ENCODE data around the gene DNAI2.
A peak's percentile ranks its signal among the peaks of the same experiment; 100 is the strongest.

Gene DNAI2

GRCh38 chr17:74274060-74274708, at the start of gene DNAI2:
Gene DNAI2, plus strand, starts transcription at chr17:74274234. Its CDS starts 7,584 bp downstream, at chr17:74281818.
- DNase-seq (ENCODE audit: low spot score): no peak

- no peak for DNase-seq (ENCODE audit: low spot score)
These were observed 48.9 kb upstream of the DNAI2 start for GRCh38 chr17:74224959-74225725.

DNA sequence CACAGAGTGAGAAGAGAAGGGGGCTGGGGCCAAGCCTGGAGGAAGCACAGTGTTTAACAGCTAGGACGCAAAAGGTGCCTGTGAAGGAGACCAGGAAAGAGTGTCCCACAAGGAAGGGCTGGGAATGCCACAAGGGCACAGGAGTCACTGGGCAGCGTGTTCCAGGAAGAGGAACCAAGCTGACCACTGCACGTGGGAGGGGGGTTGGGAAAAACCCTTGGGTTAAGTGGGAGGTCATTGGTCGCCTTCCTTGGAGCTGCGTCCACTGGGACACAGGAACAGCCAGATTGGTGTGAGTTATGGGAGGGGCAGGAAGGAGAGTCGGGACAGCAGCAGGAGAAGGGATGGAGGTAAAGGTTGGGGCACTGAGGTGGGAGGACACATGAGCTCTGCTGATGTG, 47.8 kb upstream of the DNAI2 start:
- no peak for DNase-seq (ENCODE audit: low spot score)

DNA sequence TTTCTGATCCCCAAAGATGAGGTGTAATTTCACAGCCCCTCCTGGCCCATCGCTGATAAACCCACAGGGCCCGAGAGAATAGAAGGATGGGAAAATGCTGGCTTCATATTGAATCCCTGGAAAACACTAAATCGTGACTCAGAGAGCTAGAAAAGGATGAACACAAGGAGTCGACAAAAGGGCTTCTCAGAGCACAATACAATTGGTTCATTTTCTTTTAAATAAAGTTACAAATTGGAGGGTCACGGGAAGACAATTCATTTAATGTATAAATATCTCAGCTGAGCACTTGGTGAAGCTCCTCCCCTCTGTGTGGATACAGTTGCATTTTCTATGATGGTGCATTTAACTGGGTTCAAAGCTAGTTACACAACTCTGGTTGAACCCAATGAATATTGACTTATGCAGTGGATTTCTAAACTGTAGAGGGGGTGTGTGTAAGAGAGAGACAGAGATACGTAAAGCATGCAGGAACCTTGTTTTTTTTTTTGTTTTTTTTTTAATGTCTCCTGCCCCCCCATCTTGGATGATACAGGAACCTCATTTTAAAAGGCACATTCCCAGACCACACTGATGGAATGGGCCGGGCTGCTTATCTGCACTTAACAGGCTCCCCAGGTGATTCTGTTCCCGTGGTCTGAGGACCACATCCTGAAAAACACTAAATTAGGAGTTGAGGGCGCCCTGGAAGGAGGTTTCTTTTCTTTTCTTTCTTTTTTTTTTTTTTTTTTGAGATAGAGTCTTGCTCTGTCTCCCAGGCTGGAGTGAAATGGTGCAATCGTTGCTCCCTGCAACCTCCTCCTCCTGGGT, 46.6 kb upstream of the DNAI2 start:
- no peak for DNase-seq (ENCODE audit: low spot score)

- DNase-seq (ENCODE audit: low spot score): no peak
These were observed 45.6 kb upstream of the DNAI2 start for GRCh38 chr17:74228306-74228978.

- DNase-seq (ENCODE audit: low spot score): no peak
These were observed 43.1 kb upstream of the DNAI2 start for GRCh38 chr17:74230896-74231295.

GRCh38 chr17:74231928-74232907, 41.8 kb upstream of the DNAI2 start:
- DNase-seq (ENCODE audit: low spot score): no peak

- no peak for DNase-seq (ENCODE audit: low spot score)
These were observed 40.1 kb upstream of the DNAI2 start for GRCh38 chr17:74233937-74234336.

DNA sequence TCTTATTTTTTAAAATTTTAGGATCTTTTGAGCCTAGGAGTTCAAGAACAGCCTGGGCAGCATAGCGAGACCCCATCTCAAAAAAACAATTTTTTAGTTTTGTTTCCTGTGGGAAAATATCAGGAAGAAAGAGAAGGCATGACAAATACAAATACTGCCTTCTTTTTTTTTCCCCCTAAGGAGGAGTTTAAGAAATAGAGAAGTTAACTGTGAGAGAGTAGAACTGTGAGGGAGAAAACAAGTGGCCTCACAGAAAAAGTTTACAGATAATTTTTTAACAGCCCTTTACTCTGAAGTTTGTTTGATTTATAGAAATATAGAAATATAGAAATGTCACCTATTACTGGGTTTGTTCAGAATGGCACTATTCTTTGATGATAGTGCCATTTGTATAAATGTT, 39.5 kb upstream of the DNAI2 start:
- no peak for DNase-seq (ENCODE audit: low spot score)

DNA sequence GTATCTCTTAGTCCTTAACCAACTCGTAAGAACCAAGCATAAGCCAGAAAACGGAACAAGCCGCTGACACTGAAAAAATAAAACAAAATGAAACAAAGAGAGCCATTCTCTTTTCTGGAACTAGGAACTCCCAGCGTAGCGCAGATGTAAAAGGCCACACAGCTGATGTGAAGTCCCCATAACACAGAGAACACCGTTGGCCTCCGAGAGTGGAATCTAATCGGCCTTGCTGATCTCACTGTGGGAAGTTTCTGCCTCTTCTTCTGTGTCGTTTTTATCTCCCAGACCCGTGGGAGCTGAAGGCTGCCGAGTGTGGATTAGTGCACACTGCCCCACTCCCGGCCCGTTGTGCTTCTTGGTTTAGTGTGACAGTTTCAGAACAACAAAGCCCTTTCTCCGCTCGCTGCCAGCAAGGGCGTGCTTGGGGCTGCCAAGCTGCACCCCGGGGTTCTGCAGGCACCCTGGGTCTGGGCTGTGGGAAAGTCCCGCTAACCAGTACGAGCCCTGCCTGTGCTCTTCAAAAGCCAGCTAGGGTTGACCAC, 38.9 kb upstream of the DNAI2 start:
- no peak for DNase-seq (ENCODE audit: low spot score)

- DNase-seq (ENCODE audit: low spot score): no peak
These were observed 38.1 kb upstream of the DNAI2 start for GRCh38 chr17:74235911-74236371.

GRCh38 chr17:74237321-74237720, 36.7 kb upstream of the DNAI2 start:
- DNase-seq (ENCODE audit: low spot score): no peak

DNA sequence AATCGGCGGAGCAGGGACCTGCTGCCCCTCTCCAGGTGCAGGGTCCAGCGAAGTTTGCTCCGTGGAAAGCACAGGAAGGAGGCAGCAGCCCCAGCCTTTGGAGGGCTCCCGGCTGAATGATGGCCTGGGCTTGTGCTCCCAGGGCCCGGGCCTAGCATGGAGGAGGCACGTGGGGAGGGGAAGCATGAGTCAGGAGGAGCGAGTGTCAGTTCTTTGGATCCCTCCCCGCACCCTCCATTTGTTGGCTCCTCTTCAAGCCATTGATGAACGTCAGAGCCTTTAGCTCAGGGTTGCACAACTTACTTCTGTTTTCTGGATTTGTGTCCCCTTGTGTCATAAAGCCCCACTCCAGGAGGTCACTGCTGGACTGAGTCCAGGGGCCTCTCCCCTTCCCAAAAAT, 34.9 kb upstream of the DNAI2 start:
- DNase-seq (ENCODE audit: low spot score): no peak

DNA sequence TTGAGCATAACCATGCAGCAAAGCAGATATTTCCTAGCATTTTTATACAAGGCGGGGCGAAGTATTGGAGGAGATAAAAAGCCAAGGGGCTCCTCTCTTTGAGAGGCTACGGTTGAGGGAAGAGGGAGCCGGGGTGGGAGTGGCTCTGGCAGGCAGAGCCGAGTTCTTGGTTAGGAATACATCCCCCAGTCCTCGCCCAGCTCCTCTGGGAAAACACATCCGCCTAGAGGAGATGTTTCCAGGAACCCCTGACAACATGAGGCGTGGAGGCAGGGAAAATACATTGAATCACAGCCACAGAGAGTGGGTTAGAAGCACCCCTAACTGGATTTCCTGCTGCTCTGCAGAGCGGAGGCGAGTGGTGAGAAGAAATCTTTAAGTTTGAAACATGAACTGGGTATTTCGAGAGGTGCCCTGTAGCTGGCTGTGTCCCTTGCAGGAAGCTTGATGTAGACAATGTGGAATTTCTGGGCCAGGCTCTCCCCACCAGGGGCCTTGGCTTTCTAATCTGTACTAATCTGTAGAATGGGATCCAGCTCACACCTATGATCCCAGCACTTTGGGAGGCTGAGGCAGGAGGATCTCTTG, 33.3 kb upstream of the DNAI2 start:
- no peak for DNase-seq (ENCODE audit: low spot score)

DNA sequence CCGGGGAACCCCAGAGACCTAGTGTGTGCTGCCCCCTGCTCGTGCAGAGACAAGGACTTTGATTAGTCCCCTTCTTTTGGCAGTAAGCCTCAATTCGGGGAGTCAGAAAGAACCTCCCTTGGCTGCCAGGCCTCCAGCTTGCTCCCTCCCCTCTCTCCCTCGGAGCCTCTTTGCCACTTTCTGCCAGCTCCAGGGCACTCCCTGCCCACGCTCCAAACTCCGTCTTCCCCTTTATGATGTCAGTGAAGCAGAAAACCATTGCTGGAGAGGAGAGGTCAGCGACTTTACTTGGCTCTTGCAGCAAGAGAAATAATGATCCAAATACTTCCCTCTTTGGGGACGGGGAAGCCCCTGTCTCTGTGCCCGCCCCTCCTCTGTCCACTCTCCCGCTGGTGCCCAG, 32.6 kb upstream of the DNAI2 start:
- DNase-seq (ENCODE audit: low spot score): peak; percentile 16

GRCh38 chr17:74241847-74242246, 32.2 kb upstream of the DNAI2 start:
- no peak for DNase-seq (ENCODE audit: low spot score)

- DNase-seq (ENCODE audit: low spot score): peak; percentile 98
These were observed 30.9 kb upstream of the DNAI2 start for GRCh38 chr17:74243013-74243755.

DNA sequence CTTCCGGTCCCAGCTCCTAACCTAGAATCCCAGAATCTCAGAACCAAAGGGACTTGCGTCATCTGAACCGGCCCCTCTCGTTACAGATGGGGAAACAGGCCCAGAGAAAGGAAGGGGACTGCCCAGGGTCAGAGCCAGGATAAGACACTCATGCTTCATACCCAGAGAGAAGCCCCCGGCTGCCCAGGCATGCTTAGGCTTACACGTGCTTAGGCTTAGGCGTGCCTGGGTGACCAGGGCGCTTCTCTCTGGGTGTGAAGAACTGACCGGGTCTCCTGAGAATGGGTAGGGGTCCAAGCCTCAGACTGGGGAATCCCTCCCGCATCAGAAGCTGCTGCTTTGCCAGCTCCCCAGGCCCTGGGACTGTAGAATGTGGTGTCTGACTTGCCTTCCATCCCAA, 29.9 kb upstream of the DNAI2 start:
- no peak for DNase-seq (ENCODE audit: low spot score)

- DNase-seq (ENCODE audit: low spot score): peak; percentile 18
These were observed 29.5 kb upstream of the DNAI2 start for GRCh38 chr17:74244548-74244947.

All from cerebellar cortex (tissue), 1 donor.